WTC11 (cell line): ENCODE measurements around the gene MAP4K1. TPM values are rescaled to one million over a fixed set of nuclear protein-coding genes. Genes with fewer than 3 reads are reported as not detected.

Experiments used
- ATAC-seq: fragments of 200-7000 bp; cut with Tn5 transposase; 2 replicates; pipeline ENCODE4 v1.10.0; 2021; ENCODE audit warnings: mild to moderate bottlenecking, moderate library complexity
- CTCF ChIA-PET: fragments of 300-600 bp; sonication (Branson Sonifier 250); formaldehyde crosslinking; loops from one replicate; lab custom pipeline; 2021; ENCODE audit warnings: antibody characterized with exemption; lab: Charles Lee
- POLR2A ChIA-PET: fragments of 350-600 bp; sonication (Branson Sonifier 250); formaldehyde crosslinking; loops from one replicate; lab custom pipeline; 2021; ENCODE audit warnings: antibody characterized with exemption; lab: Charles Lee
- DNase-seq: peaks from one replicate; pipeline ENCODE4 v3.0.0; 2021; ENCODE audit warnings: low spot score
- H3K27ac Mint-ChIP-seq: 2 replicates; pipeline ENCODE4 v1.8.0; 2021; ENCODE audit warnings: mixed read lengths
- H3K27me3 Mint-ChIP-seq: 2 replicates; pipeline ENCODE4 v1.8.0; 2021; ENCODE audit warnings: low read depth, mild to moderate bottlenecking, moderate library complexity, mixed read lengths
- H3K36me3 Mint-ChIP-seq: 2 replicates; pipeline ENCODE4 v1.8.0; 2021; ENCODE audit warnings: mixed read lengths
- H3K4me1 Mint-ChIP-seq: 2 replicates; pipeline ENCODE4 v1.8.0; 2022; ENCODE audit warnings: mixed read lengths
- H3K4me3 Mint-ChIP-seq: 2 replicates; pipeline ENCODE4 v1.8.0; 2021; ENCODE audit warnings: mild to moderate bottlenecking, moderate library complexity, mixed read lengths
- H3K9me3 Mint-ChIP-seq: 2 replicates; pipeline ENCODE4 v1.8.0; 2021; ENCODE audit warnings: mixed read lengths
- AFF4 ChIP-seq: sonication (generic); formaldehyde crosslinking; IDR thresholded peaks from 2 replicates; pipeline ENCODE4 v1.8.1; 2023; ENCODE audit warnings: mild to moderate bottlenecking, missing genetic modification reagents, borderline replicate concordance
- ARID4B ChIP-seq: sonication (generic); formaldehyde crosslinking; IDR thresholded peaks from 2 replicates; pipeline ENCODE4 v1.8.0; 2023; ENCODE audit warnings: missing genetic modification reagents, mild to moderate bottlenecking, borderline replicate concordance
- ATF3 ChIP-seq: sonication (generic); formaldehyde crosslinking; conservative IDR thresholded peaks from 2 replicates; pipeline ENCODE4 v1.8.1; 2022; ENCODE audit warnings: mild to moderate bottlenecking, missing genetic modification reagents
- CREM ChIP-seq: sonication (generic); formaldehyde crosslinking; IDR thresholded peaks from 2 replicates; pipeline ENCODE4 v1.8.1; 2022; ENCODE audit warnings: mild to moderate bottlenecking, missing genetic modification reagents, moderate library complexity
- FOXJ3 ChIP-seq: sonication (generic); formaldehyde crosslinking; IDR thresholded peaks from 2 replicates; pipeline ENCODE4 v1.9.0; 2021; ENCODE audit warnings: missing genetic modification reagents, mild to moderate bottlenecking, borderline replicate concordance
- FOXK1 ChIP-seq: sonication (generic); formaldehyde crosslinking; IDR thresholded peaks from 2 replicates; pipeline ENCODE4 v1.8.0; 2022; ENCODE audit warnings: mild to moderate bottlenecking, moderate library complexity, missing genetic modification reagents
- FOXP1 ChIP-seq: sonication (generic); formaldehyde crosslinking; IDR thresholded peaks from 2 replicates; pipeline ENCODE4 v1.8.0; 2022; ENCODE audit warnings: missing genetic modification reagents, mild to moderate bottlenecking, moderate library complexity, borderline replicate concordance
- HMGA2 ChIP-seq: fragments of 250-450 bp; sonication (Bioruptor Pico); IDR thresholded peaks from 2 replicates; pipeline ENCODE4 v1.4.0; 2021; ENCODE audit warnings: mild to moderate bottlenecking, moderate library complexity
- KAT7 ChIP-seq: sonication (generic); formaldehyde crosslinking; IDR thresholded peaks from 2 replicates; pipeline ENCODE4 v1.8.1; 2023; ENCODE audit warnings: missing genetic modification reagents, mild to moderate bottlenecking, borderline replicate concordance
- MAX ChIP-seq: sonication (generic); formaldehyde crosslinking; IDR thresholded peaks from 2 replicates; pipeline ENCODE4 v1.8.0; 2022; ENCODE audit warnings: mild to moderate bottlenecking, missing genetic modification reagents
- RELA ChIP-seq: sonication (generic); formaldehyde crosslinking; IDR thresholded peaks from 2 replicates; pipeline ENCODE4 v1.8.1; 2022; ENCODE audit warnings: missing genetic modification reagents, mild to moderate bottlenecking, borderline replicate concordance
- SMAD3 ChIP-seq: sonication (generic); formaldehyde crosslinking; IDR thresholded peaks from 2 replicates; pipeline ENCODE4 v1.8.0; 2022; ENCODE audit warnings: missing genetic modification reagents, mild to moderate bottlenecking, borderline replicate concordance
- TEAD1 ChIP-seq: sonication (generic); formaldehyde crosslinking; IDR thresholded peaks from 2 replicates; pipeline ENCODE4 v1.8.0; 2022; ENCODE audit warnings: mild to moderate bottlenecking, missing genetic modification reagents
- TEAD4 ChIP-seq: sonication (generic); formaldehyde crosslinking; IDR thresholded peaks from 2 replicates; pipeline ENCODE4 v1.8.0; 2022; ENCODE audit warnings: mild to moderate bottlenecking, missing genetic modification reagents
- ZBTB21 ChIP-seq: sonication (generic); formaldehyde crosslinking; IDR thresholded peaks from 2 replicates; pipeline ENCODE4 v1.8.1; 2023; ENCODE audit warnings: mild to moderate bottlenecking, missing genetic modification reagents, borderline replicate concordance
- total RNA-seq: library from RNA; stranded (reverse); gene quantifications from 3 replicates; pipeline ENCODE4 v1.2.3, GENCODE V29; 2021
- TF ChIP-seq, protein P1 (sequence below): sonication (generic); formaldehyde crosslinking; IDR thresholded peaks from 2 replicates; pipeline ENCODE4 v1.8.1; 2023; ENCODE audit warnings: mild to moderate bottlenecking, missing genetic modification reagents, moderate library complexity

MAP4K1 gene
- total RNA-seq, 1 experiment from 2014 or later: 14.0 TPM

DNA sequence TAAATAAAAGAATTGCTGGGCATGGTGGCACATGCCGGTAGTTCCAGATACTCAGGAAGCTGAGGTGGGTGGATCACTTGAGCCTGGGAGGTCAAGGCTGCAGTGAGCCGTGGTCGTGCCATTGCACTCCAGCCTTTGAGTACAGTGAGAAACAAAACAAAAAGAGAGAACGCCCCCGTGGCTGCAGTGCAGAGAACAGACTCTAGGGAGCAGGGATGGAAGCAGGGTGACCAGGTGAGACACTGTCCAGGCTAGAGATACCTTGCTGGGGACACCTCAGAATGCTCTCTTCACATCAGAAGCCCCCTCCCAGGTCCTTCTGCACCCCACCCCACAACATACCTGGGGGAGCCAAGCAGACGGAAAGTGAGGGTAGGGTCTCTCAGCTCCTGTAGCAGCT, 24.8 kb downstream of the MAP4K1 start (continued):
- TF ChIP-seq AFF4 (CRISPR knock-in tag) (no peak), TEAD1 (CRISPR knock-in tag) (no peak)

GRCh38 chr19:38588041-38588440, 29.7 kb downstream of the MAP4K1 start:
- no peak for TF ChIP-seq FOXK1 (CRISPR knock-in tag)
- no peak for TF ChIP-seq TEAD4
- no peak for TF ChIP-seq ATF3 (CRISPR knock-in tag)
- TF ChIP-seq, protein P1, sequence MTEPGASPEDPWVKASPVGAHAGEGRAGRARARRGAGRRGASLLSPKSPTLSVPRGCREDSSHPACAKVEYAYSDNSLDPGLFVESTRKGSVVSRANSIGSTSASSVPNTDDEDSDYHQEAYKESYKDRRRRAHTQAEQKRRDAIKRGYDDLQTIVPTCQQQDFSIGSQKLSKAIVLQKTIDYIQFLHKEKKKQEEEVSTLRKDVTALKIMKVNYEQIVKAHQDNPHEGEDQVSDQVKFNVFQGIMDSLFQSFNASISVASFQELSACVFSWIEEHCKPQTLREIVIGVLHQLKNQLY (CRISPR knock-in tag): no peak
- no peak for TF ChIP-seq ZBTB21 (CRISPR knock-in tag)
- no peak for TF ChIP-seq CREM
- no peak for TF ChIP-seq SMAD3 (CRISPR knock-in tag)
- no peak for TF ChIP-seq FOXP1
- no peak for TF ChIP-seq MAX (CRISPR knock-in tag)
- TF ChIP-seq AFF4 (CRISPR knock-in tag): no peak
- no peak for TF ChIP-seq FOXJ3 (CRISPR knock-in tag)
- no peak for TF ChIP-seq HMGA2 (CRISPR knock-in tag)
- TF ChIP-seq KAT7: no peak
- TF ChIP-seq RELA: no peak
- TF ChIP-seq ARID4B (CRISPR knock-in tag): no peak
- Mint-ChIP-seq H3K36me3 (peaks cover 16% of the 10 kb centered on the region), H3K9me3 (no peaks in the 10 kb centered on the region), H3K27me3 (no peaks in the 10 kb centered on the region), H3K4me3 (no peak overlapping the region), H3K4me1 (no peaks in the 10 kb centered on the region), H3K27ac (peak overlapping the region; percentile 54)
- ChIA-PET POLR2A (no interaction called here), CTCF (interaction anchor here (2.3 kb wide), 1 partner anchor 47 kb away, joined by 8 read pairs; no protein-coding TSS in a partner anchor)
- ATAC-seq: no peak
- DNase-seq: no peak
